Measurements from ENCODE around the gene PTEN.

The PTEN gene

DNA sequence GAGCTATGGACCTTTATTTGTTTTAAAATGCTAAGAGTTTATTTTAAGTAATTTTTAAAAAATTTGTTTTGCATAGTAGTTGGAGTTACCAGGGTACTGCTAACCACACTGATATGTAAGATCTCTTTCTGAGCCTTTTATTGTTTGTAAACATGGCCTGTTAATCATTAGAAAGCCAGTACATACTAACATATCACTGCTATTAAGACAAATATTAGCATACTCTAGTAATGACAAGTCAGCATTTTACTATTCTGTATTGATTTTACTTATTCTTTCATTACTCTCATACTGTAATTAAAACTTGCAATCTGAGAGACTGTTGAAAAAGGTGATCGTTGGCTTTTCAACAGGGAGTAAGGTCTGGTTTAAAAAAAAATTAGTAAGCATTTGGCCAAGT, 66.7 kb downstream of the PTEN start:
- H3K9ac ChIP-seq (ENCODE audit: low read depth, low read length) = no peak overlapping the region
- no peak overlapping the region for H3K4me2 ChIP-seq (ENCODE audit: insufficient read depth, low read length)
- ATAC-seq (ENCODE audit: insufficient read depth, low read depth) (no peak), DNase-seq (no peak)
- H3K4me3 ChIP-seq (ENCODE audit: low read depth in 1 of 2, low read length in 2 of 2) = no peak overlapping the region
- peaks cover 93% of the 10 kb centered on the region for H3K36me3 ChIP-seq (ENCODE audit: insufficient read depth, low read length)
- H3K27me3 ChIP-seq (ENCODE audit: insufficient read depth, low read length, poor library complexity) = no peaks in the 10 kb centered on the region
- H4K20me1 ChIP-seq (ENCODE audit: insufficient read depth, low read length) = peaks cover 32% of the 10 kb centered on the region; the same call in 1 of the 2 replicates
- H3K27ac ChIP-seq (ENCODE audit: low read length) = no peak overlapping the region
- H3K4me1 ChIP-seq (ENCODE audit: insufficient read depth, low read length) = no peaks in the 10 kb centered on the region
- H3K9me3 ChIP-seq (ENCODE audit: insufficient read depth, low read length, severe bottlenecking) = no peaks in the 10 kb centered on the region
- peaks cover 96% of the 10 kb centered on the region for H3K79me2 ChIP-seq (ENCODE audit: insufficient read depth, low read length)
- H2AFZ ChIP-seq (ENCODE audit: low read depth, low read length) = no peak overlapping the region
- no peak for TF ChIP-seq CTCF (IDR thresholded peaks at IDR 0.05; ENCODE audit: borderline replicate concordance, extremely low read depth, low read length, poor library complexity, severe bottlenecking)
- no peak for TF ChIP-seq EZH2 (IDR thresholded peaks at IDR 0.05; ENCODE audit: borderline replicate concordance, low read depth, low read length, severe bottlenecking)

GRCh38 chr10:87930934-87931835, 67.8 kb downstream of the PTEN start:
- peaks cover 96% of the 10 kb centered on the region for H3K79me2 ChIP-seq (ENCODE audit: insufficient read depth, low read length)
- ATAC-seq (ENCODE audit: insufficient read depth, low read depth) (no peak), DNase-seq (no peak)
- no peaks in the 10 kb centered on the region for H3K4me1 ChIP-seq (ENCODE audit: insufficient read depth, low read length)
- H3K27ac ChIP-seq (ENCODE audit: low read length) = no peak overlapping the region
- H3K4me2 ChIP-seq (ENCODE audit: insufficient read depth, low read length) = no peak overlapping the region
- H2AFZ ChIP-seq (ENCODE audit: low read depth, low read length) = no peak overlapping the region
- no peaks in the 10 kb centered on the region for H3K27me3 ChIP-seq (ENCODE audit: insufficient read depth, low read length, poor library complexity)
- TF ChIP-seq EZH2 (IDR thresholded peaks at IDR 0.05; ENCODE audit: borderline replicate concordance, low read depth, low read length, severe bottlenecking) = no peak
- no peak for TF ChIP-seq CTCF (IDR thresholded peaks at IDR 0.05; ENCODE audit: borderline replicate concordance, extremely low read depth, low read length, poor library complexity, severe bottlenecking)
- no peaks in the 10 kb centered on the region for H3K9me3 ChIP-seq (ENCODE audit: insufficient read depth, low read length, severe bottlenecking)
- H4K20me1 ChIP-seq (ENCODE audit: insufficient read depth, low read length) = peaks cover 27% of the 10 kb centered on the region; the same call in 1 of the 2 replicates
- no peak overlapping the region for H3K9ac ChIP-seq (ENCODE audit: low read depth, low read length)
- H3K36me3 ChIP-seq (ENCODE audit: insufficient read depth, low read length) = peaks cover 93% of the 10 kb centered on the region
- no peak overlapping the region for H3K4me3 ChIP-seq (ENCODE audit: low read depth in 1 of 2, low read length in 2 of 2)

DNA sequence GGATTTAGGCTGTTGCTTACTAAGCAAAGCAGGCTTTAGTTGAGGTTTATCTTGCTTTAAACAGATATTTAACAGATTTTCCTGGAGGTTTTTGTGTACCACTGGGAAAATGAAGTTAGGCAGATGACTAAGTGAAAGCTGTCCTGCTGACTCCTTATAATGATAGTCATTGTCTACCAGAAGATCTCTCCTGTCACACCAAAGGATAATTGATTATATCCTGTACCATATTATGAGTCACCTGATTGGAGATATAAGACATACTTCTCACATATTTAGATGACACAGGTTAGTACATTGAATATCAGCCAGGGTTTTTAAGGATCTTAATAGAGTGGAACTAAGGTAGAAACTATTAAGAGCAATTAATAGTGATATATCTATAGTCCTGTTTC, 68.4 kb downstream of the PTEN start:
- ATAC-seq (ENCODE audit: insufficient read depth, low read depth) = no peak

More for the DNA sequence above, 68.4 kb downstream of the PTEN start:
- Histone ChIP-seq H4K20me1 (ENCODE audit: insufficient read depth, low read length) (peaks cover 21% of the 10 kb centered on the region; the same call in 1 of the 2 replicates), H3K4me3 (ENCODE audit: low read depth in 1 of 2, low read length in 2 of 2) (no peak overlapping the region), H3K36me3 (ENCODE audit: insufficient read depth, low read length) (peaks cover 93% of the 10 kb centered on the region), H2AFZ (ENCODE audit: low read depth, low read length) (no peak overlapping the region), H3K4me1 (ENCODE audit: insufficient read depth, low read length) (no peaks in the 10 kb centered on the region), H3K9ac (ENCODE audit: low read depth, low read length) (no peak overlapping the region), H3K27me3 (ENCODE audit: insufficient read depth, low read length, poor library complexity) (no peaks in the 10 kb centered on the region), H3K27ac (ENCODE audit: low read length) (no peak overlapping the region), H3K79me2 (ENCODE audit: insufficient read depth, low read length) (peaks cover 96% of the 10 kb centered on the region), H3K9me3 (ENCODE audit: insufficient read depth, low read length, severe bottlenecking) (no peaks in the 10 kb centered on the region), H3K4me2 (ENCODE audit: insufficient read depth, low read length) (no peak overlapping the region)
- TF ChIP-seq CTCF (IDR thresholded peaks at IDR 0.05; ENCODE audit: borderline replicate concordance, extremely low read depth, low read length, poor library complexity, severe bottlenecking) = no peak
- no peak for TF ChIP-seq EZH2 (IDR thresholded peaks at IDR 0.05; ENCODE audit: borderline replicate concordance, low read depth, low read length, severe bottlenecking)
- DNase-seq = no peak
